CD4-positive, alpha-beta T cell treated with Interleukin-1 beta for 1 hour (primary cell): ENCODE results near the gene DCAF8.

Source experiments
- DNase-seq, 2 donors: peaks; one replicate each; pipeline ENCODE4 v3.0.0-alpha.2; 2020 to 2022

DCAF8 gene

GRCh38 chr1:160168016-160168415, 94.3 kb downstream of the DCAF8 start:
- no peak for DNase-seq

- DNase-seq, result no peak
Observed at GRCh38 chr1:160167580-160167979, 94.8 kb downstream of the DCAF8 start.

- no peak for DNase-seq
Observed at GRCh38 chr1:160167056-160167455, 95.3 kb downstream of the DCAF8 start.

GRCh38 chr1:160166166-160166868, 96.0 kb downstream of the DCAF8 start:
- DNase-seq, result no peak
